ENCODE results near the gene KLF2.

KLF2 gene

DNA sequence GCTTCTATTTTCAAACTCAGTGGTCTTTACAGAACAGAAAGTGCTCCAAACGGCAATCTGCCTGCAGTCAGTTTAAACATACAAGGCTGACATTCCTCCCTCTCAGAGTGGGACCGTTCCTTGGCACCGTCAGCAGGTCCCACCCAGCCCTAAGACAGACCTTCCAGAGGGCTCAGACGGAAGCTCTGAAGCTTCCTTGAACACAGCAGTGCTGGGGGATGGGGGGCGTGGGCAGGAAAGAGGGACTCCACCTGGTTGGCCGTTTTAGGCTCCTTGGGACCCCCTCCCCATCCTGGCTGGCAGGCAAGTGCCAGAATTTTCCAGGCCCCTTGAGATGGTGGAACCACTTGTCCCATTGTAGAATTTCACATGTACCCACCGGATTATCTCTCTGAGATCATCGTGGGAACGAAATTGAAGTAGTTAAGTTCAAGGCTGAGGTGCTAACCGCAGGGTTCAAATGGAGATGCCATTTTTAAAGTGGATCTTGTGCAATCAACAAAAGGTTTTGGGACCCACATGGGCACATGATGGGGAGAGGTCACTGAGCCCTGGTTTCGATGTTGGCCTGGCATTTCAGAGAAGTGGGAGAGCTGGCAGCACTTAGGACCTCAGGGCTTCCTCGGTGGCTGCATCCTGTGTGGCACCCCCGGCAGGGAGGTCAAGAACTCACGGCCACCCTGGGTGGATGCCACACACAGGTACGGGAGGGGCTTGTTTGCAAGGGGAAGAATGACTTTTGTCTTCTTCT is 46.2 kb downstream of the KLF2 start:
- H3K4me3 ChIP-seq (ENCODE audit: control insufficient read depth, low read depth, low read length): no peak overlapping the region
- DNase-seq (ENCODE audit: low read depth): no peak
- TF ChIP-seq, protein P1, sequence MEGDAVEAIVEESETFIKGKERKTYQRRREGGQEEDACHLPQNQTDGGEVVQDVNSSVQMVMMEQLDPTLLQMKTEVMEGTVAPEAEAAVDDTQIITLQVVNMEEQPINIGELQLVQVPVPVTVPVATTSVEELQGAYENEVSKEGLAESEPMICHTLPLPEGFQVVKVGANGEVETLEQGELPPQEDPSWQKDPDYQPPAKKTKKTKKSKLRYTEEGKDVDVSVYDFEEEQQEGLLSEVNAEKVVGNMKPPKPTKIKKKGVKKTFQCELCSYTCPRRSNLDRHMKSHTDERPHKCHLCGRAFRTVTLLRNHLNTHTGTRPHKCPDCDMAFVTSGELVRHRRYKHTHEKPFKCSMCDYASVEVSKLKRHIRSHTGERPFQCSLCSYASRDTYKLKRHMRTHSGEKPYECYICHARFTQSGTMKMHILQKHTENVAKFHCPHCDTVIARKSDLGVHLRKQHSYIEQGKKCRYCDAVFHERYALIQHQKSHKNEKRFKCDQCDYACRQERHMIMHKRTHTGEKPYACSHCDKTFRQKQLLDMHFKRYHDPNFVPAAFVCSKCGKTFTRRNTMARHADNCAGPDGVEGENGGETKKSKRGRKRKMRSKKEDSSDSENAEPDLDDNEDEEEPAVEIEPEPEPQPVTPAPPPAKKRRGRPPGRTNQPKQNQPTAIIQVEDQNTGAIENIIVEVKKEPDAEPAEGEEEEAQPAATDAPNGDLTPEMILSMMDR (IDR thresholded peaks at IDR 0.05; ENCODE audit: control insufficient read depth, insufficient read depth, low read depth, low read length, missing control alignments): no peak

DNA sequence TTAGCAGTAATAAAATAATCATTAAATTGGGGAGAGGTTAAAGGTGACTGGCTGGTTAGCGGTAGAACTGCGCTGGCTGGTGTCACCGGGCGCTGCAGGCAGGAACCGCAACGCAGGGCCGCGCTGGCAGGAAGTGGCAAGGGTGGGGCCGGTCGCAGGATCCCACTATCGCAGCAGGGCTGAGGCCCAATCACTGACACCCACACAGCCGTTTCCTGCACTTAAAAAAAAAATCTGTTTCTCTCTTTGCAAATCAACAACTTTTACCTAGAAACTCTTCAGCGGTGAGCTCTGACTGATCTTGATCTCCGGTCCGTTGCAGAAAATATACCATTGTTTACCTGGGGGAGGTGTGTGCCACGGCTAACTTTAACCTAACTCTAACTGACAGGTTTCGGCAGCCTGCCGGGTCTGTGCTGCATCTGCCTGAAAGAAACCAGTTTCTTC is 46.9 kb downstream of the KLF2 start:
- DNase-seq (ENCODE audit: low read depth): no peak
- H3K4me3 ChIP-seq (ENCODE audit: control insufficient read depth, low read depth, low read length): no peak overlapping the region
- TF ChIP-seq, protein P1 (IDR thresholded peaks at IDR 0.05; ENCODE audit: control insufficient read depth, insufficient read depth, low read depth, low read length, missing control alignments): no peak

DNA sequence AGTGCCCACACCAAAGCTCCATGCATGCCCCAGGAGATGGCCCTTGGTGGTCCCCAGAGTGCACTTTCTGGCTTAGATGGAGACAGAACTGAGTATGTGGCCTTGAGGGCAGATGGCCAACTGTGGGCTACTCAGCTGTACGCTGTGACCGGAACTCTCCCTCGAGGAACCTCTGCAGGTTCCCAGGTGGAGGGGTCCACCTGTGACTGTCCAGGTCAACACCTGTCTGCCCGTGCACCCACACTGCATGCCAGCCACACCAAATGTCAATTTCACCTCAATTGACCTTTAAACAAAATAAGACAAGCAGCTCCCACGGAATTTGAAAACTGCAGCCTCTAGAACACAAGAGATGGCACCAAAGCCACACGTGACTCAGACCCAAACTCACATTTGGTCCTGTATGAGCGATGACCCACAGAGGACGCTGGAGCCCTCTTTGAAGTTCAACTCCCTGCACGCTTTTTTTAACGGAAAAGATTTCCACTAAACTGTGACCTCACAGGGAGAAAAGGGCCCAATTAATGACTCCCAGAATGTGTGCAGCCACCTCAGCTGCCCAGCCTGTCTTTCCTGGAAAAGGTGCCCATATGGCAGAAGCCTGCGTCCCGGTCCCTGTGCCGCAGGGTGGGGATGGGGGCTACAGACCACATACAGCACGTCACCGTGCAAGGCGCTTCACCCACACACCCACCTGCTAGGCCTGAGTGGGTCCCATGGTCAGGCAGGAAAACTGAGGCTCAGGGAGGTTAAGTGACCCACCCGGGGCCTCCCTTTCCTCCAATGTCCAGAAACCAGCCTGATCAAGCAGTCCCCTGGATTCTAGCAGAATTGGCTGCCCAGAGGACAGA is 47.7 kb downstream of the KLF2 start:
- no peak overlapping the region for H3K4me3 ChIP-seq (ENCODE audit: control insufficient read depth, low read depth, low read length)
- DNase-seq (ENCODE audit: low read depth): no peak
- TF ChIP-seq, protein P1 (IDR thresholded peaks at IDR 0.05; ENCODE audit: control insufficient read depth, insufficient read depth, low read depth, low read length, missing control alignments): no peak

DNA sequence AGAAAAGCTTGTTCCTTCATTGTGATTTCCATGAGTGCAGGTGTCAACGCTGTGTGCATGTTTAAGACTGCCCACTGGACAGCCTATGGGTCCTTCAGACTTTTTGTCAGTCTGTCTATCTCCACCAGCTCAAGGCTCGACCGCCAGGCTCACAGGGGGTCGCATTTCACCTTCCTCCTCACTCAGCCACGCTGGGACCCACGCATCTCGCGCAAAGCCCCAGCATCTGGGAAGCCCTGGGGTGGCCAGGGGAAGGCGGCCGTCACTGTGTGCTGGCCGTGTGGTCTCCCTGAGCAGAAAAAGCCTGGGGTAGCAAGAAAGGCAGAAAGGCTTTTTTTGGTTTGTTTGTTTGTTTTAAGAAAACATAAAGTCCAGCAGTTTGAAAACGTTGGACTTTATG is 48.5 kb downstream of the KLF2 start:
- no peak for DNase-seq (ENCODE audit: low read depth)
- TF ChIP-seq, protein P1 (IDR thresholded peaks at IDR 0.05; ENCODE audit: control insufficient read depth, insufficient read depth, low read depth, low read length, missing control alignments): no peak
- no peak overlapping the region for H3K4me3 ChIP-seq (ENCODE audit: control insufficient read depth, low read depth, low read length)

DNA sequence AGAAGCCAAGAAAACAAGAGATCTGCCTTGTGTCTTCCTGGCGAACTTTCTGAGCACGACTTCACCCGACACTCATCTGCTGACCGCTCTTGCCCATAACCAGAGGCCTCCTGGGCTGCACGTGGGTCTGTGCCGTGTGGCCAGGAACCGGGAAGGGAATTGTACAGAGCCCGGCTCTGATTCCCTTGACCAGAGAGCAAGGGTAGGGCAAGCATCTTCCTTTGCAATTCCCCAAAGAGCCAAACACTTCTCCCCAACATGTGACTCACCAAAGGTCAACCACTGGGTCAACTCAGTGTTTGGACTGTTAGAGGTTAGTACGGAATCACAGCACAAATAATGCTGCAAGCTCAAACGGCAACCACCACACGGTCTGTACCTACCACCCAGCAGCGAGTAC is 48.9 kb downstream of the KLF2 start:
- no peak for DNase-seq (ENCODE audit: low read depth)
- TF ChIP-seq, protein P1 (IDR thresholded peaks at IDR 0.05; ENCODE audit: control insufficient read depth, insufficient read depth, low read depth, low read length, missing control alignments): no peak
- H3K4me3 ChIP-seq (ENCODE audit: control insufficient read depth, low read depth, low read length): no peak overlapping the region

DNA sequence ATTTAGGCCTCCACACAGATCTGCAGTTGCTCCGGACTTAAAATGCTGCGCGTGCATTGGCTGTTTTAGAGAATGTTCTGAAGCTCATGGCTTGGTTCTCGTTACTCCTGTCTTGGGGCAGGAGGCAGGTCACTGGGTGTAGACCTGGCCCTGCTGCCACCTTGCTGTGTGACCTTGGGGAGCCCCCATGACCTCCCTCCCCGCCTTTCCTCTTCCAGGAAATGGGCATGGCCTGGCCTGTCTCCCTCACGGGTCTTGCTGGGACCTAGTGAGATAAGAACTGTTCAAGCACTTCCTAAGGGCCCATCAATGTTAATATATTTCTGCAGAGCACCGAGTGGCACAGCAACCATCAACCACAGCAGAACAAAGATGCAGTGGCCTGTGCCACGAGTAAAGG is 49.4 kb downstream of the KLF2 start:
- TF ChIP-seq, protein P1 (IDR thresholded peaks at IDR 0.05; ENCODE audit: control insufficient read depth, insufficient read depth, low read depth, low read length, missing control alignments): no peak
- no peak overlapping the region for H3K4me3 ChIP-seq (ENCODE audit: control insufficient read depth, low read depth, low read length)
- DNase-seq (ENCODE audit: low read depth): no peak

All from AG09309 (cell line).